GM13976 (cell line): Measurements from ENCODE around the gene GLIS1.

ENCODE experiments used
- DNase-seq: peaks from one replicate; pipeline ENCODE4 v3.0.0; 2012; ENCODE audit warnings: low spot score
- in situ Hi-C: fragments of 300-500 bp; cut with MboI; formaldehyde crosslinking; loops from one replicate; pipeline ENCODE4 v1.12.0; 2022; ENCODE audit warnings: low sequenced_read_pairs, mixed read lengths, inconsistent platforms; ENCODE audit not compliant: unreplicated experiment
- TF ChIP-seq, protein P1 (sequence below): IDR thresholded peaks from 2 replicates; pipeline ENCODE4 v1.5.1; 2012; ENCODE audit warnings: borderline replicate concordance, mild to moderate bottlenecking; ENCODE audit not compliant: insufficient read depth; ENCODE audit errors: extremely low read depth, missing control alignments, control extremely low read depth

The GLIS1 gene

DNA sequence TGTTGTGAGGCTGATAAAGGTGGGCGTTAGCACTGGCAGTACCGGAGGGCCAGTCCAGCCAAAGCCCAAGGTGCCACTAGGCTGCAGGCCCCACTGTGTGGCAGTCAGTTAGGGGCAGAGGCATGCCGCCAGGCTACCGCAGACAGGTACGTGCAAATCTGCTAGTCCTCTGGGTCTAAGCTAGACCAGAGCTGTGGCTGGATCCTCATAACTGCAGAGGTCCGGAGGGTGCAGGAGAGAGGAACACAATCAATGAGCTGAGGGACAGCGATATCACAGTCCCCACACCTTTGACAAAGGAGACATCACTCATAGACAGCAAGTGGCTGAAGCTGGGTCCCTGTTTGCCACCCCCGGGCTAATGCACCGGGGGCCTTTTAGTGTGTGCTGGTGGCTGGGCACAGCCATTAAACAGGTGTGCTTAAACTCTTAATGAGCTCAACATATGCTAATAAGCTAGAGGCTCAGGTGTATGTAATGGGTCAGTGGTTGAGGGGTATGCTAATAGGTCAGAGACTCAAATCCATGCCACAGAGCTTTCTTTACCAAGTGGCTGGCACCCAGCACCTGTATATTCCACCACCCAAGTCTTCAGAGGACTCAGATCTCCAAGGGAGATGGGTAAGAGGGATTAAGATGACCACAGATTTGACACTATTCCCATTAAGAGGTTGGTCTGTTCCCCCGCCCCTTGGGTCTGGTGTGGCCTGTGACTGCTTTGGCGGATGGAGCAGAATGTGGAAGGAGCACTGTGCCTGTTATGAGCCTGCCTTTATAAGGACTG is 82.0 kb downstream of the GLIS1 start:
- DNase-seq, result no peak
- in situ Hi-C loops, result no loop called here
- TF ChIP-seq, protein P1, sequence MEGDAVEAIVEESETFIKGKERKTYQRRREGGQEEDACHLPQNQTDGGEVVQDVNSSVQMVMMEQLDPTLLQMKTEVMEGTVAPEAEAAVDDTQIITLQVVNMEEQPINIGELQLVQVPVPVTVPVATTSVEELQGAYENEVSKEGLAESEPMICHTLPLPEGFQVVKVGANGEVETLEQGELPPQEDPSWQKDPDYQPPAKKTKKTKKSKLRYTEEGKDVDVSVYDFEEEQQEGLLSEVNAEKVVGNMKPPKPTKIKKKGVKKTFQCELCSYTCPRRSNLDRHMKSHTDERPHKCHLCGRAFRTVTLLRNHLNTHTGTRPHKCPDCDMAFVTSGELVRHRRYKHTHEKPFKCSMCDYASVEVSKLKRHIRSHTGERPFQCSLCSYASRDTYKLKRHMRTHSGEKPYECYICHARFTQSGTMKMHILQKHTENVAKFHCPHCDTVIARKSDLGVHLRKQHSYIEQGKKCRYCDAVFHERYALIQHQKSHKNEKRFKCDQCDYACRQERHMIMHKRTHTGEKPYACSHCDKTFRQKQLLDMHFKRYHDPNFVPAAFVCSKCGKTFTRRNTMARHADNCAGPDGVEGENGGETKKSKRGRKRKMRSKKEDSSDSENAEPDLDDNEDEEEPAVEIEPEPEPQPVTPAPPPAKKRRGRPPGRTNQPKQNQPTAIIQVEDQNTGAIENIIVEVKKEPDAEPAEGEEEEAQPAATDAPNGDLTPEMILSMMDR, result no peak

DNA sequence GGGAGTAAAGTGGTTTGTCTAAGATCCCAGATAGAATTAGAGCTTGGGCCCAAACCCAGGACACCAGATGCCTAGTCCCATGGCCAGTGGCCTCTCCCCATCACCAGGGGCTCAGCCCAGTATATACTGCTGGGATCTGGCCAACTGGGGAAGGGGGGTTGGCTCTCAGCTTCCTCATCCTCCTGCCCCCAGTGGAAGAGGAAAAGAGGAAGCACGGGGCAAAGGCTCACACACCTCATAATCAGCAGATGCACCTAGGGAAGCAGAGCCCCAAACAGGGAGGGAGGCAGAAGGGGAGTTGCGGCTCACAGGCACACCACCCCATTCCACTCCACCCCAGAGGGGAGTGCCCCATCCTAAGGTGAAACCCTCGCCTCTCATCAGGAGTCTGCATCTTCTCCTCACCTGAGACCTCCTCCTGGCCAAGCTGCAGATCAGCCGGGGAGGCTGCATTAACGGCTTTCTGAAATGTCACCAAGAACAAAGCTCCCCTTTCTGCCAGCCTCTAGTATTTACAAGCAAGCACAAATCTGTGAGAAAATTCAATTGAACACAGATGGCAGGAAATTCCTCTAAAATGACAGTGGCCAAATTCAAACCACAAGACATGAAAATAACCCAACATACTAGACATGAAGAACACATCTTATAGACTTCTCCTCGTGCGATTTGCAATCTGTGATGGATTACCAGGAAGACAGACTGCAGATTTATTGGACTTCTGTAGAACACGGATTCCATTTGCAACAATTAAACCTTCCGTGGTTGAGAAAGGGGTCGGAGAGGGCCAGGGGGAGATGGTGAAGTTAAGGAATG is 82.8 kb downstream of the GLIS1 start:
- no peak for DNase-seq
- TF ChIP-seq, protein P1, result no peak
- in situ Hi-C loops, result no loop called here

DNA sequence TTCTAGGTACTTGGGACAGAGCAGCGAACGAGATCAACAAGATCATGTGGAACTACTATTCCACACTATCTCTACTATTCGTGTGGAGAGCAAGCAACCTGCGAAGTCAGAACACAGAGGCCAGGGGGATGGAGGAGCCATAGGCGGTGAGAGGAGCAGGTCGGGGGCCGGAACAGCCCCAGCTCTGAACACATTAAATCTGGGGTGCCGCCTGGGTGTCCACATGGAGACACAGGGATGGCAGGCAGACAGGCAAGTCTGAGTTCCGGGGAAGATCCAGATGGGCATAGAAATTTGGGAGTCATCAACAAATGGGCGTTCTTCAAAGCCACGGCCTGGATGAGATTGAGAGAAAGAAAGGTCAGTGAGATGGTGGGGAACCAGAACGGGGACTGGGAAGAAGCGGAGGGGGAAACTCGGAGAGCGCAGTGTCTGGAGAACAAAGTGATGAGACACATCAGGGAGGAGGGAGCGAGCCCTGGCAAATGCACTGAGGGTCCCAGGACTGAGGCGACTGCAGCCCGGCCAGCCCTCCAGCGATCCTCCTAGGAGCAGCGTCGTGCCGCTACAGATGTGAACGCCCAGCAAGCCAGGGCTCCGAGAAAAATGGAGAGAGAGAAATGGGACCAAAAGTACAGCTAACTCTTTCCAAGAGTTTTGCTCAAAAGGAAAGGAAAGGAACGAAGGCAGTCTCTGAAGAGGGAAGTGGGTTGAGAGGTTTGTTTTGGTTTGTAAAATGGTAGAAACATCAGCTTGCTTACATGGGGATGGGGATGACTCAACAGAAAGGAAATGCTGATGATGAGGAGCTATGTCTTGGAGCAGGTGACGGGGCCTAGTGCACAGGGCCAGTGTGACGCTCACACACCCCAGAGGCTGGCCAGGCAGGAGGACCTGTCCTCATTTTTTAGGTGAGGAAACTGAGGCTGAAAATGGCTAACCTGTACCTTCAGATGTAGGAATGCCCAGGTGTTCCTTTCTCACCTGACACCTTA is 84.5 kb downstream of the GLIS1 start:
- DNase-seq, result no peak
- in situ Hi-C loops, result no loop called here
- TF ChIP-seq, protein P1, result no peak

DNA sequence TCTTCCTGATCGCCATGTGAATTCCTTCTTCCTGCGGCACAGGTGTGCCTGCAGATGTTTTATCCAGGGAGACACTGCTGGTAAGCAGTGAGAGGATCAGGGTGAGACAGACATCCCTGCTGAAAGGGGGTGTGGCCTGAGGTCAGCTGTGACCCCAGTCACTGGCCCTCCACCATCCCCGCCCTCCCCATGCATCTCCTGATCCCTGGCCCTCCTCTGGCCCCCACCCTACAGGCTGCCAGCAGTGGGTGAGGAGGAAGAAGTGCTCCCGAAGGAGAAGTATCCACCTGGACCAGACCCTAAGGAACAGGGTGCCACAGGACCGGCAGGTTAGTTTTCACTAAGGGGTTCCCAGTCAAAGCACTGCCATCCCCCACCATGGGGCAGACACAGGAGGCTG is 85.3 kb downstream of the GLIS1 start:
- TF ChIP-seq, protein P1, result no peak
- DNase-seq, result no peak
- in situ Hi-C loops, result no loop called here

DNA sequence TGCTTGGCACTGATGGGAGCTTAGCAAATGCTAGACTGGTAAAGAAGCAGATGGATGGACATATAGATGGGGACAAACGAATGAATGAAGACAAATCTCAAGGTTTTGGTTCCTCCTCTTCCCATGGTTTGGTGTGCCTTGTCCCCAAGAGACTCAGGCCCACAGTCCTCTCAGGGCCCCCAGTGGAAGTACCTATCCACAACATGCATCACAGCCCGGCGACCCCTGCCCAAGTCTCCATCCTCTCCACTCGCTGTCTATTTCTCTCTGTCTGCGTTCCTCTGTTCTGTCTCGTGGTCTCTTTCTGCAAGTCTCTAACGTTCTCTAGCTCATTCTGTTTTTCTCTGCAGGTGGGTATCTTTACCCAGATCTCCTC is 85.8 kb downstream of the GLIS1 start:
- in situ Hi-C loops, result no loop called here
- TF ChIP-seq, protein P1, result no peak

More for the DNA sequence above, 85.8 kb downstream of the GLIS1 start:
- no peak for DNase-seq
